GM21360 (cell line): ENCODE data around the gene MED26.
A peak's percentile ranks its signal among the peaks of the same experiment; 100 is the strongest.

Source experiments
- ATAC-seq: cut with Tn5 transposase; IDR thresholded peaks from one replicate; pipeline ENCODE4 v1.9.1; 2021; ENCODE audit warnings: mild to moderate bottlenecking, moderate library complexity; ENCODE audit not compliant: unreplicated experiment

MED26 gene

DNA sequence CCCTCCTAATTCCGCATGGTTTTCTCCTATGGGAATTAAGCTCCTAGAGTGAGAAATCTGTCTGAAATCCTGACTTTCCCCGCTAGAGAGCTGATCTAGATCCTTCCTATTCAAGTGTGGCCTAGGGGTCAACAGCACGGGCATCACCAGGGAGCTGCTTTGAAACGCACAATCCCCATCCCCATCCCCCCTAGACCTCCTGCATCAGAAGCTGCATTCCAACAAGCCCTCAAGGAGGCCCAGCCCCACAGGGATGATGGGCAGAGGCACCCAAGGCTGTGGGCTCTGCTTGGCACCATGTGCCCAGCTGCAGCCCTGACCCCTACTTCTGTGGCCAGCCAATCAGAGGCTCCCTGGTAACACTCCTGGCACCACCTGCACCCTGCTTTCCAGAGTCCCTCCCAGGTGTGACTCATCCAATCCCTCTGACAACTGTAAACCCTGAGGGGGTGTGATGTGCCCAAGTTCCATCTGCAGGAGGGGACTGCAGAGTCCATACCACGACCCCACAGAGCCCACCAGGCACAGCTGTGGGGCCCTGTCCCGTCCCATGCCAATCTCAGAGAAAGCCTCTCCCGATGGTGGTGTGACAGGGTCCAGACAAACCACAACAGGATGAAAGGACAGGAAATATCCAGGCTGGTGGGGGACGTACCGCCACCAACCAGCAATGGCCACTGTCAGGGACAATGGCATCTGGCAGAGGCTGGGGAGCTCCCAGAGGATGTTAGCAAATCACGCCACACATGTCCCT lies 36.0 kb downstream of the MED26 start:
- ATAC-seq, result no peak

GRCh38 chr19:16590876-16591802 lies 36.9 kb downstream of the MED26 start:
- ATAC-seq, result no peak

DNA sequence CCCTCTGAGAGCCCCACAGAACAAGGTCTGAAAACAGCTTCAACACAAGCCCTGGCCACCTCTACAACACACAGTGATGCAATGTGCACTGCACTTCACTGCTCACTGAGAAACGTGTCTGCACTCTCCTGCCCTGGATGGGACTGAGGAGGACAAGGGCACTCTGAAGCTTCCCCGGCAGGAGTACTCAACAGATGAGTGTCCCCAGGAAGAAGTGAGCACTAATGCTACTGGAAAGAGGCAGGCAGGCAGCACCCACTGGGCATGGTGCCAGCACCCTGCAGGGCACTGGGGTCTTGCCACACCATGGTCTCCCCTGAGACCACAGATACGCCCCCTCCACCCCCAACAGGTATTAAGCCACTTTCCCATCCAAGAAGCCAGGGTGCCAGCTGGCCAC lies 38.1 kb downstream of the MED26 start:
- no peak for ATAC-seq

DNA sequence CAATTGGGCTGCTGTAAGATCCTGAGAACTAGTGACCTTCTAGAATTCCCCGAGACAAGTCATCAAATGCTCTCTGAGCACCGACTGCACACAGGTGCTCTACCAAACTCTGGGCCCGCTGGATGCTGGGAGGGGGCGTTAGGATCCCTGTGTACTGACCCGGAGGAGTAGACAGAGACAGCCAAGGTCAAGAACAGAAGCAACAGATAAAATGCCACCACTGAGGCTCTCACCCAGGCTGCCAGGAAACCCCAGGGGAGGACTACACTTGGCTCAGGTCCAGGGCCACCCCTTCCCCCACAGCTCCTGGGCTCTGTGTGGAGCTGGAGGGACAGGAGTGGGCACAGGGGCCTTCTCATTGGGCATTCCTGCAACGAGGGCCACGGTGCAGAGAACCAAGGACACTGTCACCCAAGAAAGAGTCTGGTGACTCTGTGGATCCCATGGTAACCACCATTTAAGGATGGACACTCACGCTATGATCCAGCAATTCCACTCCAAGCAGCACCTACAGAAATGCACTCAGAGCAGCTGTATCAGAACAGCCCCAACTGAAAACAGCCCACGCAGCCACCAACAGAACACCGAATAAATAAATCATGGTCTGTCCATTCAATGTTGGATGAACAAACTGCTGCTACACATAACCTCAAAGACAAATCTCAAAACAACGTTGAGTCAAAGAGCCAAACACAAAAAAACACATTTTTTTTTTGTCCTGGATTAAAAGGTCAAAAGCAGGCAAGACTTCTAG lies 39.0 kb downstream of the MED26 start:
- ATAC-seq, result no peak

GRCh38 chr19:16587833-16588823 lies 39.9 kb downstream of the MED26 start:
- no peak for ATAC-seq

DNA sequence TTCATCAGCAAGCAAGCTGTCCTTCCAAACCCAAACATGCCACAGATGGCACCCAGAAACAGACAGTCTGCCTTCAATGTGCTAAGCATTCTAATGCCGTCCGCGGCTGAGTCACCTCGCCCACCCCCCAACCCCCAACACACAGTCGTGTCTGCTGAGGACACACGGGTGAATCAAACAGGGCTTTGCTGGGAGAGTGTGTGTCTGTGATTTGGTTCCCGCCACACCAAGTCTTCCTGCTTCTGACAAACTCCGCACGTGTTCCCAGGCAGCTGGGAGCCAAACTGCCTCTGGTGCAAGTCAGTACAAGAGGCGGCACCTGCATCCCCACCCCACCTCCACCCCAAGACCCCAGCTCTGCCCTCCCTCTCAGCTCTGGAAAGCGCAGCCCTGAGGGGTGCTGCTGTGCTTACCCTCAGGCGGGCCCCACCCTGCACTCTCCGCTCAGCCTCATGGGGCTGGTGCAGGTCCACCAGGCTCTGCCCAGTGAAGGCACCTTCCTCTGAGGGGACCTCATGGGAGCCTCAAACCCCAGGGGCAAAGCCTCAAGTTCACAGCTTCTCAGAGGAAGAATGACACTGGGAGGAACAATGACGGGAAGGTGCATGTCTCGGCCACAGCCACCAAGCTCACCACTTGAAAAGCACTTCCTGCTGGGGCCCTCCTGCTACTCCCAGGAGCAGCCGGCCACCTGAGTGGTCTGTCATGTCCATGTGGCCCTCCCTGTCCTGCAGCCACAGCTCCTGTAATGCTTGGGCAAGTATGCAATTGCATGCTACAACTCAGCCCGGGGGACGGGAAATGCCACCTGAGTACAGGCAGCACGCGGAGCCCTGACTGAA lies 40.8 kb downstream of the MED26 start:
- no peak for ATAC-seq

GRCh38 chr19:16586477-16586871 lies 41.5 kb downstream of the MED26 start:
- ATAC-seq, result no peak

DNA sequence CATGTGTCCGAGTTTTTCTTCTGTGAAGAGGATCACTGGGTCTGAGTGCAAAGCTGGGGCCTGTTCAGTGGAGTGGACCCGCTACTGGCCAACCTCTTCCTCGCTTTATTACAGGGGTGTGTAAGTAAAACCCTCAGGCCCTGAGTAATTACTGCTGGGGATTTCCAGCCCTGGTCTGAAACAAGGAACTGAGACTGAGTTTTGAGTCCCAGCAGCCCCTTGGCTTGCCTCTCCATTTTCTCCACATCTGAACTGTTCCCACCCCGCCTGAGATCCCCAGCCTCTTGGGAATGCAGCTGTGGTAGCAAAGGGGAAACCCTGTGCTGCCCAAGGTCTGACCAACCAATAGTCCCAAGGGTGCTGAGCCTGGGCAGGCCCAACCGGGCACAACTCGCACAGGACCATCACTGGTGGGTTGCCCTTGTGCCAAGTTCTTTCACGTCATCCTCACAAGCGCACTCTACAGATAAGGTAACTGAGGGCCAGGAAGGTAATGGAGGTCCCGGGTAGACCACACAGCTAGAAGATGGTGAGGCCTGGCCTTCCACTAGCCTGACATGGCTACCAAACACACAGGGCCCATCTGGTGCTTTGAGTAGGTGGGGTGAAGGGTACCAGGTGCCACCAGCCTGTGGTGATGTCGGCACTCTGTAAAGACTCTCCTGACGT lies 42.1 kb downstream of the MED26 start:
- ATAC-seq, result peak; percentile 38

GRCh38 chr19:16585094-16585801 lies 42.8 kb downstream of the MED26 start:
- ATAC-seq, result no peak

DNA sequence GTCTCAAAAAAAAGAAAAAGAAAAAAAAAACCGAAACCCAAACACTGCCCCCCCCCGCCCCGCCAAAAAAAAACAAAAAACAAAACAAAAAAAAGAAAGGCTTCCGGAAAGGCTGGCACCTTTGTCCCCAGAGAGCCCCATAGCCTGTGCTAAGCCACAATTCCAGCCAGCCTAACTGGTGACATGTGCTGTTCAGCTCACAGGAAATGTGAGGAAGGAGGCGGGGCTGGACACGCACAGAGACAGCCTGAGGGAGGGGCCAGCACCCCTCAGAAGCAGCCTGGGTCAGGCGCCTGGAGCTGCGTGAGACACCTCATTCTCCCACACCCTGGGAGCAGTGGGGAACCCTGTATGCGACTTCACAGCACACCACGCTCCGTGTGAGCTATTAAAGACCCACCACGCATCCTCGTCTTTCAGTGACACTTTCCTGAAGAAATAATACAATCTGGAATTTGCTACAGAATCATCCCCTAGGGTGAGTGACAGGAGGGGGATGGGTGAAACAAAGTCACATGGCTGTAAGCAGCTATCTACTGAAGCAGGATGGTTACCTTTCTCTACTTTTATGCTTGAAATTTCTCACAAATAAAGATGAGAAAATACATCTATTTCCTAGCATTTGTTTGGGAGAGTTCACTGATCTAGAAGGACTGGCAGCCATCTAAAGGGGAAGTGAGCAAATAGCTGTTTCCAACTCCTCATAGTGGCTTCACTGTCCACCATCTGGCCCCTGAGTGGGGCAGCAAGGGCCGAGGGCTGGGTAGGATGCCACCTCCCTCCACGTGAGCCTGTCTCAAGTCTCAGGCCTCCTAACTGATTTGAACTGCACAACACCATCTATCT lies 43.5 kb downstream of the MED26 start:
- ATAC-seq, result peak; percentile 41

- ATAC-seq, result no peak
These were observed 45.3 kb downstream of the MED26 start for GRCh38 chr19:16582486-16583261.

DNA sequence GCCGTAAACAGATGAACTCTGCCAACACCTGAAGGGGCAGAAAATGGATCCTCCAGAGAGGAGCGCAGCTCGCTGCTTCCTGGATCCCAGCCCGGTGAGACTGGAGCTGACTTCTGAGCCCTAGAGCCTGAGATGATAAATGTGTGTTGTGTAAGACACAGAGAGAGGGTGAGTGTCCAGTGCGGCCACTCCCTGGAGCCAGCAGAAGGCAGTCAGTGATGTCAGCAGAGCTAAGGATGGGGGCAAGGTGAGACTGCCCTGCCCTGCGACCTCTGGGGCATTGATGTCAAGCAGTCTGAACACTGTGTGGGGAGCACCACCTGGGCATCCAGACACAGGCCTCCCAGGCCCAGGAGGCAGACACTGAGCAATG lies 46.0 kb downstream of the MED26 start:
- no peak for ATAC-seq

GRCh38 chr19:16581145-16581970 lies 46.6 kb downstream of the MED26 start:
- ATAC-seq, result no peak

- ATAC-seq, result no peak
These were observed 48.6 kb downstream of the MED26 start for GRCh38 chr19:16579381-16579780.

- no peak for ATAC-seq
These were observed 50.4 kb downstream of the MED26 start for GRCh38 chr19:16577531-16577985.
